SU-DHL-6 (cell line): ENCODE results near the gene CALHM1.

Experiments used
- H2AFZ ChIP-seq: fragments of 200-600 bp; sonication (generic); 2 replicates; pipeline ENCODE4 v1.6.1; 2014; ENCODE audit warnings: low read depth, mild to moderate bottlenecking, moderate library complexity, mixed read lengths, antibody characterized with exemption, low read length; ENCODE audit not compliant: severe bottlenecking
- H3F3A ChIP-seq: fragments of 200-600 bp; shearing (Covaris generic); 2 replicates; pipeline ENCODE4 v1.6.0; 2016; ENCODE audit warnings: antibody characterized with exemption, mild to moderate bottlenecking; ENCODE audit not compliant: insufficient read depth
- H3K27ac ChIP-seq: fragments of 200-600 bp; sonication (generic); 2 replicates; pipeline ENCODE4 v1.5.1; 2016; ENCODE audit warnings: low read depth, mild to moderate bottlenecking, low read length, moderate library complexity, mixed read lengths
- H3K27me3 ChIP-seq: fragments of 200-600 bp; sonication (generic), shearing (Covaris generic); 2 replicates; pipeline ENCODE4 v1.6.0; 2014; ENCODE audit warnings: mild to moderate bottlenecking, low read length
- H3K36me3 ChIP-seq: fragments of 200-600 bp; sonication (generic); 2 replicates; pipeline ENCODE4 v1.6.1; 2014; ENCODE audit warnings: mild to moderate bottlenecking, low read length, mixed read lengths
- H3K4me2 ChIP-seq: fragments of 300-600, 200-600 bp; shearing (Covaris generic), sonication (generic); 2 replicates; pipeline ENCODE4 v1.6.0; 2014; ENCODE audit warnings: low read length, low read depth, mild to moderate bottlenecking; ENCODE audit not compliant: poor library complexity, severe bottlenecking
- H3K4me3 ChIP-seq: fragments of 200-600 bp; sonication (generic); 2 replicates; pipeline ENCODE4 v1.5.1; 2014; ENCODE audit warnings: antibody characterized with exemption, low read length, mild to moderate bottlenecking, mixed read lengths; ENCODE audit not compliant: insufficient read depth, poor library complexity, severe bottlenecking
- H3K79me2 ChIP-seq: fragments of 200-600 bp; sonication (generic); 2 replicates; pipeline ENCODE4 v1.6.1; 2014; ENCODE audit warnings: mild to moderate bottlenecking, low read length, moderate library complexity; ENCODE audit not compliant: insufficient read depth
- H3K9ac ChIP-seq: fragments of 200-600 bp; sonication (generic); 2 replicates; pipeline ENCODE4 v1.7.0; 2014; ENCODE audit warnings: mild to moderate bottlenecking, low read length
- H3K9me2 ChIP-seq: fragments of 200-600 bp; sonication (generic); replicated peaks from 2 replicates; pipeline ENCODE4 v1.6.1; 2014; ENCODE audit warnings: low read length; ENCODE audit not compliant: insufficient read depth
- H3K9me3 ChIP-seq: fragments of 200-600 bp; sonication (generic); 2 replicates; pipeline ENCODE4 v1.6.1; 2014; ENCODE audit warnings: low read length, mixed read lengths; ENCODE audit not compliant: insufficient read depth
- H4K20me1 ChIP-seq: fragments of 200-600 bp; sonication (generic); 2 replicates; pipeline ENCODE4 v1.6.1; 2014; ENCODE audit warnings: low read depth, mild to moderate bottlenecking, antibody characterized with exemption, low read length, moderate library complexity, mixed read lengths
- EZH2phosphoT487 ChIP-seq: fragments of 200-600 bp; sonication (generic), shearing (Covaris generic); conservative IDR thresholded peaks from 2 replicates; pipeline ENCODE4 v1.6.1; 2018; ENCODE audit warnings: mild to moderate bottlenecking, antibody characterized with exemption, low read length, moderate library complexity, mixed read lengths
- TF ChIP-seq, protein P1 (sequence below): fragments of 200-600 bp; sonication (generic); IDR thresholded peaks from one replicate; pipeline ENCODE4 v1.5.1; 2017; ENCODE audit warnings: antibody characterized with exemption, mild to moderate bottlenecking, low read length, moderate library complexity; ENCODE audit not compliant: insufficient read depth, poor library complexity, severe bottlenecking

Gene CALHM1

DNA sequence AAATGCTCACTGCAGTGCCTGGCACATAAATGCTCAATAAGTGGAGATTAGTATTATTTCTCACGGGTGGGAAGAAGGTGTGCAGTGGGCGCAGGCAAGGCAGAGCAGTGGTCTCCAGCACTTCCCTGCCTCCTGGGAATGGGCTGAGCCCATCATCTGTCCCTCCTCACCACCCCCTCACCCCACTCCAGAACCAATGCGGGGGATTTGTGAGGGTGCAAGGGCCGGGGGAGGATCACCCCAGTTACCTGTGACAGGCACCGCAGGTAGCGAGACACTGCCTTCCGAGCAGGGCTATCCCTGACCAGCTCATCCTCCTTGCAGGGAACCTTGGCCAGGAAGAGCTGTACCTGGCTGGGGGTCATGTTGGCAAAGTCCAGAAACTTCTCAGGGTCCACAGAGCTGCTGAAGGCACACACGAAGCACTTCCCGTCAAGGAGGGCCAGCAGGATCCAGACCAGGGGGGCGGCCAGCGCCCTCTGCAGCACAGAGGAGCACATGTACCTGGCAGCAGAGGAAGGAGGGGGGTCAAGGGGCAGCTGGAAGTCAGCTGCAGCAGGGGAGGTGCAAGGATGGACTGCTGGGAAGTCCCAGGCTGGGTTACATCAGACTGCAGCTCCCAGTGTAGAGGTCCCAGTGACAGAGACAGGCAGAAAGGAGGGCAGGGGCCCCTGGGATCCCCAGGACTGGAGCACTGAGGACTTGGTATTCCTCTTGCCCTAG is 17.5 kb upstream of the CALHM1 start:
- Histone ChIP-seq H3K27me3 (no peaks in the 10 kb centered on the region), H3K9me2 (no peaks in the 10 kb centered on the region), H3K4me3 (no peak overlapping the region), H3K36me3 (no peaks in the 10 kb centered on the region), H3K9ac (no peak overlapping the region), H2AFZ (no peak overlapping the region), H3F3A (peaks cover 6% of the 10 kb centered on the region), H3K9me3 (no peaks in the 10 kb centered on the region), H3K4me2 (no peak overlapping the region), H4K20me1 (no peaks in the 10 kb centered on the region), H3K79me2 (no peaks in the 10 kb centered on the region), H3K27ac (no peak overlapping the region)
- TF ChIP-seq EZH2phosphoT487 = no peak
- TF ChIP-seq, protein P1, sequence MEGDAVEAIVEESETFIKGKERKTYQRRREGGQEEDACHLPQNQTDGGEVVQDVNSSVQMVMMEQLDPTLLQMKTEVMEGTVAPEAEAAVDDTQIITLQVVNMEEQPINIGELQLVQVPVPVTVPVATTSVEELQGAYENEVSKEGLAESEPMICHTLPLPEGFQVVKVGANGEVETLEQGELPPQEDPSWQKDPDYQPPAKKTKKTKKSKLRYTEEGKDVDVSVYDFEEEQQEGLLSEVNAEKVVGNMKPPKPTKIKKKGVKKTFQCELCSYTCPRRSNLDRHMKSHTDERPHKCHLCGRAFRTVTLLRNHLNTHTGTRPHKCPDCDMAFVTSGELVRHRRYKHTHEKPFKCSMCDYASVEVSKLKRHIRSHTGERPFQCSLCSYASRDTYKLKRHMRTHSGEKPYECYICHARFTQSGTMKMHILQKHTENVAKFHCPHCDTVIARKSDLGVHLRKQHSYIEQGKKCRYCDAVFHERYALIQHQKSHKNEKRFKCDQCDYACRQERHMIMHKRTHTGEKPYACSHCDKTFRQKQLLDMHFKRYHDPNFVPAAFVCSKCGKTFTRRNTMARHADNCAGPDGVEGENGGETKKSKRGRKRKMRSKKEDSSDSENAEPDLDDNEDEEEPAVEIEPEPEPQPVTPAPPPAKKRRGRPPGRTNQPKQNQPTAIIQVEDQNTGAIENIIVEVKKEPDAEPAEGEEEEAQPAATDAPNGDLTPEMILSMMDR = no peak

DNA sequence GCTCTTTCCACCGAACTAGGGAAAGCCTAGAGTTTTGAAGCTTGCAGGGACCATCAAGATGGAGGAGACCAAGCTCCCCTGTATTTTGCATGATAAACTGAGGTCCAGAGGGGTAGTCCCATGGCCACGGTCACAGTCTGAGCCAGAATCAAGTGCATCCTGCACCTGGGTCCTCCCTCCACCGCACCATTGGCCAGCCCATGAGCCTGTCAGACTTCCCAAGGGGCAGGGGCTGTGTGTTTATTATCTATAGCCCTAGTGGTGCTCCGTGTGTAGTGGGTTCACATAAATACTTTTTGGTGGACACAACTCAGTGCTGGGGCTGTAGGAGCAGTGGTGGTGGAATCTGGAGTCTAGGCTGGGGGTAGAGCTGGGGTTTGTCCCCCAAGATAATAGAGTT is 16.7 kb upstream of the CALHM1 start:
- Histone ChIP-seq H3K4me2 (no peak overlapping the region), H3K36me3 (no peaks in the 10 kb centered on the region), H4K20me1 (no peaks in the 10 kb centered on the region), H3K27ac (no peak overlapping the region), H2AFZ (no peak overlapping the region), H3K9me2 (no peaks in the 10 kb centered on the region), H3K27me3 (no peaks in the 10 kb centered on the region), H3K4me3 (no peak overlapping the region), H3K9me3 (no peaks in the 10 kb centered on the region), H3K79me2 (no peaks in the 10 kb centered on the region), H3K9ac (no peak overlapping the region), H3F3A (peaks cover 12% of the 10 kb centered on the region)
- TF ChIP-seq EZH2phosphoT487 = no peak
- TF ChIP-seq, protein P1 = no peak

DNA sequence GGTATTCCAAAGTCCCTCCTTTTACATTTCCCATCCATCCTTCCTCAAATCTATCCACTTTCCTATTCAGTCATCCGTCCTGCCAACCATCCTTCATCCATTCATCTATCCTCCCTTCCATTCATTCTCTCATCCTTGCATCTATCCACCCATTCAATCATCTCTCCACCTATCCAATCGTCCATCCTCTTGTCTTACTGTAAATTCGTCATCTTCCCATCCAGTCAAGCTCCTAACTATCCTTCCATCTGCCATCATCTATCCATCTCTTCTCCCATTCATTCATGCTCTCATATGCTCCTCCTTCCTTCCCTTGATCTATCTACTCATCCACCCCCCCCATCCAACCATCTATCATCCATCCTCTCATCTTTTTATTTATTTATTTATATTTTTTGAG is 15.4 kb upstream of the CALHM1 start:
- TF ChIP-seq, protein P1 = no peak
- no peak for TF ChIP-seq EZH2phosphoT487
- Histone ChIP-seq H3K4me3 (no peak overlapping the region), H2AFZ (no peak overlapping the region), H3K9me3 (no peaks in the 10 kb centered on the region), H3K36me3 (no peaks in the 10 kb centered on the region), H3K9me2 (no peaks in the 10 kb centered on the region), H4K20me1 (no peaks in the 10 kb centered on the region), H3K4me2 (no peak overlapping the region), H3K27me3 (no peaks in the 10 kb centered on the region), H3K27ac (no peak overlapping the region), H3F3A (peaks cover 13% of the 10 kb centered on the region), H3K9ac (no peak overlapping the region), H3K79me2 (no peaks in the 10 kb centered on the region)
